ENCODE data around the gene PIGK. TPM values are rescaled to one million over a fixed set of nuclear protein-coding genes. Genes with fewer than 3 reads are reported as not detected.

PIGK gene
- 10 to 100 TPM; 15.4 to 16.6 TPM for total RNA-seq

DNA sequence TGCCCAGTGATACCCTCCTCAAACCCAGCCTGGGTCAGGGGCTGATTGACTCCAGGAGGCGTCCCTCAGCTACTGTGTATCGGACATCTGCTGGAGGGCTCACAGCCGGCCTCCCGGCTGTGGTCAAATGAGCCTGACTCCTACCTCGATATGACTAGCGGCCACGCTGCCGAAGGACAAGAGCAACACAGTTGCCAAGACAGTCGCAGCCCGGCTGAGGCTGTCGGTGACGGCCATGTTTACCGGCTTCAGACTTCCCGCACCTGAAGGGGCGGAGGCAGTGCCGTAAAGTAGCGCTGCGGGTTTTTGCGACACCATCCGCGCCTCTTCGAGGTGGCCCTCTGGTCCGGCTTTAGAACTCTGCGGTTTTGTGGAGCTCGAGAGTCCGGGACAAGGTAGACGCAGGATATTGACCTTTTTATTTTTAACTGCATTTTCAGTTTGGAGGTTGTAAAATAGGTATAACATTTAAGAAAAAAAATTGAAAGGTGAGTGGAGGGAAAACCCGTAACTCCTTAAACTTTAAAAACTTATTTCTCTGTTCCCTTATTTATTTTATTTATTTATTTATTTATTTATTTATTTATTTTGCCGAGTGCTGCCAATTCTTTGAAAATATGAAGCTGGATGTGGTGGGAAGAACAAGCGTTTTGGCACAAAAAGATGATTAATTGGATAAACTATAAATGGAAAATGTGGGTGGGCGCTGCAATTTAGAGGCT is at the start of gene PIGK:
Gene PIGK, minus strand, starts transcription at position 265 of the 722 bp plus-strand sequence. Its CDS starts 28 bp downstream, at position 237.
- intact Hi-C loops (cut with micrococcal nuclease), result no loop called here
- no peaks in the 10 kb centered on the region for H3K27me3 Mint-ChIP-seq
- ChIA-PET CTCF (interaction anchor here (0.8 to 0.9 kb wide), 2 partner anchors 12 to 194 kb away, joined by 3 read pairs; no protein-coding TSS in a partner anchor), POLR2A (interaction anchor here (0.7 to 1.7 kb wide), 4 partner anchors 18 to 130 kb away, joined by 3 to 6 read pairs (median 4); no protein-coding TSS in a partner anchor)
- TF ChIP-seq, protein P1, sequence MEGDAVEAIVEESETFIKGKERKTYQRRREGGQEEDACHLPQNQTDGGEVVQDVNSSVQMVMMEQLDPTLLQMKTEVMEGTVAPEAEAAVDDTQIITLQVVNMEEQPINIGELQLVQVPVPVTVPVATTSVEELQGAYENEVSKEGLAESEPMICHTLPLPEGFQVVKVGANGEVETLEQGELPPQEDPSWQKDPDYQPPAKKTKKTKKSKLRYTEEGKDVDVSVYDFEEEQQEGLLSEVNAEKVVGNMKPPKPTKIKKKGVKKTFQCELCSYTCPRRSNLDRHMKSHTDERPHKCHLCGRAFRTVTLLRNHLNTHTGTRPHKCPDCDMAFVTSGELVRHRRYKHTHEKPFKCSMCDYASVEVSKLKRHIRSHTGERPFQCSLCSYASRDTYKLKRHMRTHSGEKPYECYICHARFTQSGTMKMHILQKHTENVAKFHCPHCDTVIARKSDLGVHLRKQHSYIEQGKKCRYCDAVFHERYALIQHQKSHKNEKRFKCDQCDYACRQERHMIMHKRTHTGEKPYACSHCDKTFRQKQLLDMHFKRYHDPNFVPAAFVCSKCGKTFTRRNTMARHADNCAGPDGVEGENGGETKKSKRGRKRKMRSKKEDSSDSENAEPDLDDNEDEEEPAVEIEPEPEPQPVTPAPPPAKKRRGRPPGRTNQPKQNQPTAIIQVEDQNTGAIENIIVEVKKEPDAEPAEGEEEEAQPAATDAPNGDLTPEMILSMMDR (IDR thresholded peaks at IDR 0.05), result no peak
- no peaks in the 10 kb centered on the region for H3K9me3 Mint-ChIP-seq
- ATAC-seq (peak; percentile 96), DNase-seq (peak; percentile 93)
- peak within 1 kb of the TSS; percentile 92 for H3K27ac Mint-ChIP-seq
- peaks cover 42% of the 10 kb centered on the region for H3K4me1 Mint-ChIP-seq (ENCODE audit: low read depth)
- peak within 1 kb of the TSS; percentile 96 for H3K4me3 Mint-ChIP-seq
- H3K36me3 Mint-ChIP-seq (ENCODE audit: low read depth), result peaks cover 28% of the 10 kb centered on the region

DNA sequence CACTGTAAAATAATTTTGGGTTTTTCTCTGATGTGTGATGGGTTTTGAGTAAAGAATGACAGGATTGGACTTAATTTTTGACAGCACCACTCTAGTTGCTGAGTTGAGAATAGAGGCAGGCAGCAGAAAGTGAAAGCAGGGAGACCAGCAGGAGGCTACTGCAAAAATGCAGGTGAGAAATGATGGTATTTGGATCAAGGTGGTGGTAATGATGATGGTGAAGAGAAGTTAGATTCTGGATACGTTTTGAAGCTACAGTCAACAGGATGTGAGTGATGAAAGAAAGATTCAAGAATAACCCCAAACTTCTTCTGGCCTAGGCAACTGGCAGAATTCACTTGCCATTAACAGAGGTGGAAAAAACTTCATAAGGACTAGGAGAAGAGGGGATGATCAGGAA is 47.8 kb upstream of the PIGK start:
- DNase-seq, result no peak
- Mint-ChIP-seq H3K4me3 (no peak overlapping the region), H3K27ac (no peak overlapping the region), H3K9me3 (no peaks in the 10 kb centered on the region), H3K4me1 (ENCODE audit: low read depth) (no peaks in the 10 kb centered on the region), H3K36me3 (ENCODE audit: low read depth) (no peaks in the 10 kb centered on the region), H3K27me3 (no peaks in the 10 kb centered on the region)
- CTCF ChIA-PET, result interaction anchor here (1.5 kb wide), 1 partner anchor 15 kb away, joined by 4 read pairs; the partner anchor contains the start of gene AK5
- POLR2A ChIA-PET, result no interaction called here
- TF ChIP-seq, protein P1 (IDR thresholded peaks at IDR 0.05), result no peak
- peak; percentile 39 for ATAC-seq
- intact Hi-C loops (cut with micrococcal nuclease), result no loop called here

DNA sequence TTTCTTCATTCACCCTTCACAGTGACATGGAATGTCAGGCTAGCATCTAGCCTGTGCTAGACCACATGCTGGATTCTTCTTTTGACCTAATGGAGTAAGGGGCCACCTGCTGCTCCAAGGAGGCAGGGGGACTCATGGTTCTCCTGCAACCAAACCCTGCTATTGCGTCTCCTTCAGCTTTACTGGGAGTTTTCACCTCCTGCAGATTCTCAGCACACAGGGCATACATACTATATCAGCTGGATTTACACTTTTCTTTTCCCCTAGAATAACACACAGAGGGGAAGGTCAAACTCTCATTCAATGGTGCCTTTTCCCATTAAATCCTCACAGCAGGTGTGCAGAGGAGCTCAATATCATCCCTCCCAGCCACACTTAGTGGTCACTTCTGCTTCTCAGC is 46.0 kb upstream of the PIGK start:
- H3K4me1 Mint-ChIP-seq (ENCODE audit: low read depth), result no peaks in the 10 kb centered on the region

DNA sequence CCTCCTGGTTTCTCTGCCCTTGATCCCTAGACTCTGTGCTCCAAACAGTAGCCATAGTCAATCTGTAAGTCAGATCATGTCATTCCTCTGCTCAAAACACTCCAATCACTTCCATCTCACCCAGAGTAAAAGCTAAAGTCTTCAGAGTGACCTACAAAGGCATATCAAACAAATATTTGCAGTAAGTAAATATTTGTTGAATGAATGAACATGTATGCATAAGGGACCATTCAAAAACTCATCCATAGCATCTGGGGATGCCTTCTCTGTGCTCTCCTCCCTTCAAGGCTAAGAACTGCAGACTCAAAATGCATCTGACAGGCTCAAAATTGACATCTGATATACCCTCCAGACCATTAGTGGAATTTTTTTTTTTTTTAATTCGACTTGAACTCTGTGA is 44.5 kb upstream of the PIGK start:
- Mint-ChIP-seq H3K27me3 (no peaks in the 10 kb centered on the region), H3K9me3 (no peaks in the 10 kb centered on the region), H3K4me1 (ENCODE audit: low read depth) (no peaks in the 10 kb centered on the region), H3K36me3 (ENCODE audit: low read depth) (no peaks in the 10 kb centered on the region), H3K4me3 (no peak overlapping the region), H3K27ac (no peak overlapping the region)
- POLR2A ChIA-PET, result no interaction called here
- ATAC-seq (no peak), DNase-seq (no peak)
- TF ChIP-seq, protein P1 (IDR thresholded peaks at IDR 0.05), result no peak
- CTCF ChIA-PET, result no interaction called here
- intact Hi-C loops (cut with micrococcal nuclease), result no loop called here

More for the DNA sequence above, 46.0 kb upstream of the PIGK start:
- intact Hi-C loops (cut with micrococcal nuclease), result no loop called here
- TF ChIP-seq, protein P1 (IDR thresholded peaks at IDR 0.05), result no peak
- H3K9me3 Mint-ChIP-seq, result no peaks in the 10 kb centered on the region
- CTCF ChIA-PET, result no interaction called here
- no peaks in the 10 kb centered on the region for H3K27me3 Mint-ChIP-seq
- H3K4me3 Mint-ChIP-seq, result no peak overlapping the region
- no peaks in the 10 kb centered on the region for H3K36me3 Mint-ChIP-seq (ENCODE audit: low read depth)
- H3K27ac Mint-ChIP-seq, result no peak overlapping the region
- DNase-seq (no peak), ATAC-seq (no peak)
- POLR2A ChIA-PET, result no interaction called here

DNA sequence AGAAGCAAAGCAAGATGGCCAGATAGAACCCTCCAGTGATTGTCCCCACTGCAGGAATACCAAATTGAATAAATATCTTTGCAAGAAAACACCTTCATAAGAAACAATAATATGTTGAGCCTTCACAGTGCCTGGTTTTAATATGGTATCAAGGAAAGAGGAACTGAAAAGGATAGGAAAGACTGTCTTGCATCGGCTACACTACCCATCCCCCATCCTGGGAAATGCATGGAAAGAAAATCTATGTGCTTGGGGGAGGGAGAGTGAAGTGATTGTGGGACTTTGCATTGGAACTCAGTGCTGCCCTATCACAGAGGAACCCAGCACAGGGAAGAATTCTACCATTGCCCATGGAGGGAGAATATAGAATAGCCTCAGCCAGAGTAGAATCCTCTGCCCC is 34.0 kb upstream of the PIGK start:
- ATAC-seq (no peak), DNase-seq (no peak)
- intact Hi-C loops (cut with micrococcal nuclease), result no loop called here
- Mint-ChIP-seq H3K27me3 (no peaks in the 10 kb centered on the region), H3K36me3 (ENCODE audit: low read depth) (peaks cover 10% of the 10 kb centered on the region), H3K4me3 (no peak overlapping the region), H3K9me3 (peaks cover 40% of the 10 kb centered on the region), H3K4me1 (ENCODE audit: low read depth) (no peaks in the 10 kb centered on the region), H3K27ac (no peak overlapping the region)
- POLR2A ChIA-PET, result no interaction called here
- TF ChIP-seq, protein P1 (IDR thresholded peaks at IDR 0.05), result no peak
- CTCF ChIA-PET, result no interaction called here
